ENCODE data around the gene FPR3.

The FPR3 gene, protein sequence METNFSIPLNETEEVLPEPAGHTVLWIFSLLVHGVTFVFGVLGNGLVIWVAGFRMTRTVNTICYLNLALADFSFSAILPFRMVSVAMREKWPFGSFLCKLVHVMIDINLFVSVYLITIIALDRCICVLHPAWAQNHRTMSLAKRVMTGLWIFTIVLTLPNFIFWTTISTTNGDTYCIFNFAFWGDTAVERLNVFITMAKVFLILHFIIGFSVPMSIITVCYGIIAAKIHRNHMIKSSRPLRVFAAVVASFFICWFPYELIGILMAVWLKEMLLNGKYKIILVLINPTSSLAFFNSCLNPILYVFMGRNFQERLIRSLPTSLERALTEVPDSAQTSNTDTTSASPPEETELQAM

DNA sequence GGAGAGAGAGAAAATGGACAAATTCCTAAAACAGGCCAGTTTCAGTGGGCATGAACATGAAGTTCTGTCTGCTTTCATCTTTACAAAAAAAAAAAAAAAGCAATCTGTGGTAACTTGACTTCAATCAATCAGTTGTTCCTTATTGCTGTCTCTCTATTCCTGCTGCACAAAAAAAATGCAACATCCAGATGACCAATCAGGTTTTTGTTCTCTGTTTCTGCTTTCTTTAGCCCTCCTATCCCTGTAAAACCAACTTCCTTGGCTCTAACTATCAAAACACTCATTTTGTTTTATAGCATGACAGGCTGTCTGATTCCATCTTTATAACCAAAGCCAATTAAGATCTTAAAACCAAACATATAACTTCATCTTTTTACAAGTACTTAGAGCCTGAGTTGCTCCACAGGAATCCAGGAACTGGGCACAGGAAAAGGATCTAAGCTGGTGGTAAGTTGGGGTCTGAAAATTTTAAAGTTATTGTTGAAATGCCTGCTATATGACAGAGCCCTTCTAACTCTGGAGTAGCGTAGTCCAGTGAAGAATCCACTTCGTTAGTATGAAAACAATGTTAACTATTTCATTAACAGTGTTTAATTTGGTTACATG, at the start of gene FPR3:
FPR3 (plus strand) TSS at position 273 of the 606 bp plus-strand sequence. CDS start 28,592 bp downstream, outside the sequence.
- no peaks in the 10 kb centered on the region for H3K27me3 ChIP-seq (replicated peaks)
- in situ Hi-C loops (cut with HindIII; ENCODE audit: low pct_ligation_motif_present, low sequenced_read_pairs): no loop called here
- TF ChIP-seq, protein P1, sequence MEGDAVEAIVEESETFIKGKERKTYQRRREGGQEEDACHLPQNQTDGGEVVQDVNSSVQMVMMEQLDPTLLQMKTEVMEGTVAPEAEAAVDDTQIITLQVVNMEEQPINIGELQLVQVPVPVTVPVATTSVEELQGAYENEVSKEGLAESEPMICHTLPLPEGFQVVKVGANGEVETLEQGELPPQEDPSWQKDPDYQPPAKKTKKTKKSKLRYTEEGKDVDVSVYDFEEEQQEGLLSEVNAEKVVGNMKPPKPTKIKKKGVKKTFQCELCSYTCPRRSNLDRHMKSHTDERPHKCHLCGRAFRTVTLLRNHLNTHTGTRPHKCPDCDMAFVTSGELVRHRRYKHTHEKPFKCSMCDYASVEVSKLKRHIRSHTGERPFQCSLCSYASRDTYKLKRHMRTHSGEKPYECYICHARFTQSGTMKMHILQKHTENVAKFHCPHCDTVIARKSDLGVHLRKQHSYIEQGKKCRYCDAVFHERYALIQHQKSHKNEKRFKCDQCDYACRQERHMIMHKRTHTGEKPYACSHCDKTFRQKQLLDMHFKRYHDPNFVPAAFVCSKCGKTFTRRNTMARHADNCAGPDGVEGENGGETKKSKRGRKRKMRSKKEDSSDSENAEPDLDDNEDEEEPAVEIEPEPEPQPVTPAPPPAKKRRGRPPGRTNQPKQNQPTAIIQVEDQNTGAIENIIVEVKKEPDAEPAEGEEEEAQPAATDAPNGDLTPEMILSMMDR (IDR thresholded peaks at IDR 0.05; ENCODE audit: low read depth, low read length, missing control alignments): no peak

DNA sequence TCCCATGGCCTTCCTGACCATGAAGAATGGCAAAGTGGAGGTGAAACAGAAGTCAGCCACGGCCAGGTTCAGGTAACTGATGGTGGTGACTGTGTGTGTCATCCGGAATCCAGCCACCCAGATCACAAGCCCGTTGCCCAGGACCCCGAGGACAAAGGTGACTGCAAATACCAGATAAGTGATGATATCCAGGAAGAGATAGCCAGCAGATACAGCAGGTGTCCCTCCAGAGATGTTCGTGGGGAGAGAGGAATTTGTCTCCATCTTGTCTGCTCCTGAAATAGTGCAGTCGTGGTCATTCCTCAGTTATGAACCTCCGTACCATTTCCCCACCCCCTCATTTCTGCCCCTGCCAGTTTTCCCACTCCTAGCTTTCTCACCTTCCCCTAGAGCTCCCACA, 48.2 kb upstream of the FPR3 start:
- Histone ChIP-seq H3K27me3 (replicated peaks) (no peaks in the 10 kb centered on the region), H3K27ac (no peak overlapping the region), H3K4me3 (ENCODE audit: low read depth, low read length) (no peak overlapping the region), H3K36me3 (replicated peaks) (no peaks in the 10 kb centered on the region)
- in situ Hi-C loops (cut with HindIII; ENCODE audit: low pct_ligation_motif_present, low sequenced_read_pairs): no loop called here
- no peak for DNase-seq
- TF ChIP-seq, protein P1 (IDR thresholded peaks at IDR 0.05; ENCODE audit: low read depth, low read length, missing control alignments): no peak

More for the DNA sequence above, at the start of gene FPR3:
- Histone ChIP-seq H3K36me3 (replicated peaks) (no peaks in the 10 kb centered on the region), H3K27ac (no peak within 1 kb of the TSS), H3K4me3 (ENCODE audit: low read depth, low read length) (no peak within 1 kb of the TSS)
- no peak for DNase-seq

DNA sequence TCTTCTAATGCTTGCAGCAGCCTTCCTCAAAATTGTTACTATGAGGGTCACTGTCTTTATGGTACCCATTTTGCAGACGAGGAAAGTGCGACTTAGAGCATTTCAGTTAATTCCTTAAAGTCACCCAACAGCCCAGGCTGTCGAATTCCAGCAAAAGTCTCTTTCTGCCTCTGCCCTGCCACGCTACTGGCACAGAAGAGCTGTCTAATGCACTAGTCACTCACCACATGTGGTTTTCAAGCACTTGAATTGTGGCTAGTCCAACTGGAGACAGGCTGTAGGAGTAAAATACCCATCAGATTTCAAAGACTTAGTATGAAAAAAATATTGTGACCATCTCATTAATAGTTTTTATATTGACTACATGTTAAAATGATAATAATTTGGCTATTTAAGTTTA, 45.0 kb upstream of the FPR3 start:
- H3K27ac ChIP-seq: peak overlapping the region; percentile 38
- TF ChIP-seq, protein P1 (IDR thresholded peaks at IDR 0.05; ENCODE audit: low read depth, low read length, missing control alignments): no peak
- H3K27me3 ChIP-seq (replicated peaks): no peaks in the 10 kb centered on the region
- no peak for DNase-seq
- H3K4me3 ChIP-seq (ENCODE audit: low read depth, low read length): no peak overlapping the region
- in situ Hi-C loops (cut with HindIII; ENCODE audit: low pct_ligation_motif_present, low sequenced_read_pairs): no loop called here
- no peaks in the 10 kb centered on the region for H3K36me3 ChIP-seq (replicated peaks)

DNA sequence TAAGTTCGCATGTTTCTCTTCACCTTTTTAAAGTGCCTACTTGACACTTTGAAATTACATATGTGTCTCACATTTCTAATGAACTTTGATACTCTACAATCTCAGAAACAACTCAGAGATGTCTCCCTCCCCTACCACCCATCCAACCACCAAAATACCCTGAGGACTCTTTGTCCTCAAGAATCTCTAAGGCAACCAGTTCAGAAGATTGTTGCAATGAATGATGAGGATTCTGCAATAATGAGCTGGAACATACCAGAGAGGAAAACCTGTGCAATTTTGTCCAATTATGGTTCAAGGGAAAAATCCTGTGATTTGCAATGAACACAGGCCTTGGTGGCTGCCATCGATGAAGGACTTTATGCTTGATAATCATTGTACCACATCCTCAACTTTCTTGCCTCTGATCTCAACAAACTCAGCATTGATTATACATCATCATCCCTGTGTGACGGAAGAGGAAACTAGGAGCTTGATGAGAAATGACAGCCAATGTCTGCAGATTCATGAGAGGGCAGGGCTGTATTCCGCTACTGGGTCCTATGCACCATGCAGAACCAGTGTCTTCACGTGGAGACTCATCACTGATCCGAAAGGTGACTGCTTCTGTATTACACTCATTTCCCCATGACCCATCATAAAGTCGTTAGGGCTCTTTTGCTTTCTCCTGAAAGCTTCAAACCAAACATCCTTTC, 44.4 kb upstream of the FPR3 start:
- Histone ChIP-seq H3K36me3 (replicated peaks) (no peaks in the 10 kb centered on the region), H3K27ac (peak overlapping the region; percentile 38), H3K27me3 (replicated peaks) (no peaks in the 10 kb centered on the region), H3K4me3 (ENCODE audit: low read depth, low read length) (no peak overlapping the region)
- no peak for DNase-seq
- TF ChIP-seq, protein P1 (IDR thresholded peaks at IDR 0.05; ENCODE audit: low read depth, low read length, missing control alignments): no peak
- in situ Hi-C loops (cut with HindIII; ENCODE audit: low pct_ligation_motif_present, low sequenced_read_pairs): no loop called here

DNA sequence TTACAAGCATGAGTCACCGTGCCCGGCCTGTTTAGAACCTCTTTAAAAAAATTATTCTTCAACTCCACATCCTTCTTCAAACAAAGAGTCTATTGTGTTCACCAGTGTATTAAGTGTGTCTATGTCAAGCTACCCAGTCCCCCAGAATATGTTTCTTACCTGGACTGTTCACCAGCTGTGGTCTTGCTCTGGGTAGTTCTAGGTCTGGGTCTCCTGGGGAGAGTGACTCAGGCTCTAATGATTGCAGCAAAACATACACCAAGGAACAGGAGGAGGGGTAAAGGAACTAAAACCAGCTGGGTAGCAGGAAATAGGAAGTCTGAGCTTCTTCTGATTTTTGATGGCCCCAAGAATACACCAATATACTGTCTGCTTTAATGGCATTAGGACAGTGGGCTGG, 43.3 kb upstream of the FPR3 start, which contains the start of gene FPR1:
FPR1 (minus strand) TSS at position 224 of the 400 bp plus-strand sequence. CDS start 4,884 bp downstream, outside the sequence.
- peak; percentile 17 for DNase-seq
- peak within 1 kb of the TSS; percentile 38 for H3K27ac ChIP-seq
- TF ChIP-seq, protein P1 (IDR thresholded peaks at IDR 0.05; ENCODE audit: low read depth, low read length, missing control alignments): no peak
- H3K4me3 ChIP-seq (ENCODE audit: low read depth, low read length): no peak within 1 kb of the TSS
- no peaks in the 10 kb centered on the region for H3K27me3 ChIP-seq (replicated peaks)
- no peaks in the 10 kb centered on the region for H3K36me3 ChIP-seq (replicated peaks)
- in situ Hi-C loops (cut with HindIII; ENCODE audit: low pct_ligation_motif_present, low sequenced_read_pairs): no loop called here

Measured in brain microvascular endothelial cell (primary cell).